ENCODE results near the gene HINT3. TPM values are rescaled to one million over a fixed set of nuclear protein-coding genes. Genes with fewer than 3 reads are reported as not detected.

HINT3 gene
- total RNA-seq, 1 experiment from 2014 or later = 11.7 TPM

DNA sequence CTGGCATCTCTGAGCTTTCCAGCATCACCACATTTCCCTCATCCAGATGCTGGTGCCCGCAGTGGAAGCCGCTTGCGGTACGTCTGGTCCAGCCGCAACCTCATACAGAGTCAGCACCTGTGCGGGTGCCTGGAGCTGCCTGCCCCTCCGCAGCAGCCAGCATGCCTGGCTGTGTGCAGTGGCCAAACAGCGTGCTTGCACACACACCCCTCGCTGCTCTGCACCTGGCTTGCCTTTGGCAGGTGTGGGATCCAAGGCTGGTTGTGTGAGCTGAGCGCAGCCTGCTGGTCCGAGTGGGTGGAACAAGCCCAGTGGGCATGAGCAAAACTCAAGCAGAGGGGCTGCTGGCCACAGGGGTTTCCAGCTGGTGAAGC lies 3.1 kb upstream of the HINT3 start:
- Histone ChIP-seq H4K8ac (replicated peaks; ENCODE audit: insufficient read length, low read depth, low read length) (no peak overlapping the region), H3K27ac (ENCODE audit: insufficient read length, low read depth, low read length) (no peak overlapping the region), H3K4ac (ENCODE audit: low read depth, low read length) (no peak overlapping the region), H3K9ac (ENCODE audit: extremely low read depth, insufficient read length, low read length) (no peak overlapping the region), H4K5ac (ENCODE audit: insufficient read length, low read depth, low read length) (no peak overlapping the region), H2BK15ac (ENCODE audit: low read depth, low read length) (no peak overlapping the region), H4K20me1 (ENCODE audit: control insufficient read depth, insufficient read depth, insufficient read length) (no peaks in the 10 kb centered on the region), H3K23me2 (ENCODE audit: insufficient read length, low read depth, low read length, poor library complexity, severe bottlenecking) (no peaks in the 10 kb centered on the region), H3K27me3 (ENCODE audit: insufficient read depth, low read length) (no peaks in the 10 kb centered on the region), H4K91ac (ENCODE audit: insufficient read length, low read depth, low read length) (no peak overlapping the region), H3K23ac (ENCODE audit: insufficient read length, low read depth, low read length) (no peak overlapping the region), H3K4me2 (ENCODE audit: insufficient read depth, insufficient read length, low read length) (no peak overlapping the region), H3T11ph (ENCODE audit: low read length) (no peak overlapping the region), H3K79me2 (ENCODE audit: insufficient read depth, low read length) (no peaks in the 10 kb centered on the region), H2BK20ac (ENCODE audit: low read depth, low read length, poor library complexity, severe bottlenecking) (no peak overlapping the region), H3K4me1 (ENCODE audit: insufficient read depth, low read length) (0 out of 2 replicates have a peak, but pooled peaks cover 2% of the 10 kb centered on the region), H3K79me1 (ENCODE audit: insufficient read depth, low read depth, low read length, poor library complexity, severe bottlenecking) (no peaks in the 10 kb centered on the region), H3K14ac (ENCODE audit: insufficient read depth, low read length) (no peak overlapping the region), H3K18ac (ENCODE audit: insufficient read length, low read depth, low read length) (no peak overlapping the region), H2AFZ (ENCODE audit: low read length) (no peak overlapping the region), H2BK120ac (ENCODE audit: low read depth, low read length, poor library complexity, severe bottlenecking) (no peak overlapping the region), H3K9me3 (ENCODE audit: control insufficient read depth, low read depth, low read length) (no peaks in the 10 kb centered on the region), H2BK12ac (ENCODE audit: insufficient read length, low read depth, low read length) (no peak overlapping the region), H2BK5ac (ENCODE audit: insufficient read length, low read length) (no peak overlapping the region), H3K56ac (ENCODE audit: insufficient read length, low read depth, low read length) (no peak overlapping the region), H2AK5ac (ENCODE audit: insufficient read length, low read length) (no peak overlapping the region)
- Mint-ChIP-seq H3K4me1 (peaks cover 5 to 12% of the 10 kb centered on the region in 2 experiments; a peak in 2 of 4 replicates), H3K27ac (no peak overlapping the region), H3K9me3 (peaks cover 5 to 11% of the 10 kb centered on the region in 2 experiments; a peak in 3 of 5 replicates), H3K36me3 (ENCODE audit: insufficient read depth in 1 of 3, low read depth in 3 of 3) (peaks cover 0 to 6% (median 0%) of the 10 kb centered on the region in 3 experiments; a peak in 3 of 7 replicates), H3K27me3 (ENCODE audit: low read depth) (peaks cover 4% of the 10 kb centered on the region), H3K4me3 (no peak overlapping the region)
- no CpG with 5 or more reads among the region's 11 CpGs for WGBS (ENCODE audit: extremely low coverage, insufficient read length, low lambda C conversion rate)
- TF ChIP-seq, protein P1, sequence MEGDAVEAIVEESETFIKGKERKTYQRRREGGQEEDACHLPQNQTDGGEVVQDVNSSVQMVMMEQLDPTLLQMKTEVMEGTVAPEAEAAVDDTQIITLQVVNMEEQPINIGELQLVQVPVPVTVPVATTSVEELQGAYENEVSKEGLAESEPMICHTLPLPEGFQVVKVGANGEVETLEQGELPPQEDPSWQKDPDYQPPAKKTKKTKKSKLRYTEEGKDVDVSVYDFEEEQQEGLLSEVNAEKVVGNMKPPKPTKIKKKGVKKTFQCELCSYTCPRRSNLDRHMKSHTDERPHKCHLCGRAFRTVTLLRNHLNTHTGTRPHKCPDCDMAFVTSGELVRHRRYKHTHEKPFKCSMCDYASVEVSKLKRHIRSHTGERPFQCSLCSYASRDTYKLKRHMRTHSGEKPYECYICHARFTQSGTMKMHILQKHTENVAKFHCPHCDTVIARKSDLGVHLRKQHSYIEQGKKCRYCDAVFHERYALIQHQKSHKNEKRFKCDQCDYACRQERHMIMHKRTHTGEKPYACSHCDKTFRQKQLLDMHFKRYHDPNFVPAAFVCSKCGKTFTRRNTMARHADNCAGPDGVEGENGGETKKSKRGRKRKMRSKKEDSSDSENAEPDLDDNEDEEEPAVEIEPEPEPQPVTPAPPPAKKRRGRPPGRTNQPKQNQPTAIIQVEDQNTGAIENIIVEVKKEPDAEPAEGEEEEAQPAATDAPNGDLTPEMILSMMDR (conservative IDR thresholded peaks at IDR 0.05) = peak; percentile 60
- peak; percentile 87 for DNase-seq

Measured in H9 (cell line).